HL-60/S4 treated with retinoic acid at 250 ng/mL for 4 days and 3 days (cell line): ENCODE measurements around the gene XCR1.
"Not testable (repeated sequence)": the region's sequence is repeated elsewhere in the genome, so short reads cannot be mapped to it uniquely, and the experiment has no call there.

ENCODE experiments used
- in situ Hi-C: fragments of 300-500 bp; cut with MboI; formaldehyde crosslinking; loops from 2 replicates; pipeline ENCODE4 v1.7.0; 2022; ENCODE audit warnings: low sequenced_read_pairs

XCR1 gene

DNA sequence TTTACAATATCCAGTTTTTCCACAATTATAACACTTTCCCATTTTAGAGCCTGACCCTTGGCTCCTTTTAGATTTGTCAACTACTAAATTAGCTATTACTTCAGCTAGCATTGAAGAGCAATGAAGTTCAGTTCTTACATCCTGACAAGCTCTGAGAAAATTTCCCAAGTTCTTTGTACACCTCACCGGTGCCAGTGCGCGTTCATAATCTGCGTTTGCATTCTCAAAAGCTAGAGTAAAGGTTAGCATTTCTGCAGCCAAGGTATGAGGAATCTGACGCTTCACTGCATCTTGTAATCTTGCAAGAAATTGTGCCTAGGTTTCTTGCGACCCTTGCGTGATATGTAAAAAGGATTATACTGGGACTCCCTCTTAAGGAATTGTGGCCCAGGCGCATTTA lies 25.2 kb upstream of the XCR1 start:
- in situ Hi-C loops = loop anchor here (25.0 kb wide), 2 partner anchors 290 to 540 kb away; no protein-coding TSS in a partner anchor

- in situ Hi-C loops = no loop called here
Observed at GRCh38 chr3:46049093-46049492, 21.8 kb upstream of the XCR1 start.

- in situ Hi-C loops = not testable (repeated sequence)
Observed at GRCh38 chr3:46046231-46046630, 18.9 kb upstream of the XCR1 start.

GRCh38 chr3:46038916-46039315 lies 11.6 kb upstream of the XCR1 start:
- in situ Hi-C loops = no loop called here

- in situ Hi-C loops = not testable (repeated sequence)
Observed at GRCh38 chr3:46038071-46038470, 10.8 kb upstream of the XCR1 start.

GRCh38 chr3:46036191-46036590 lies 8.9 kb upstream of the XCR1 start:
- in situ Hi-C loops = no loop called here

DNA sequence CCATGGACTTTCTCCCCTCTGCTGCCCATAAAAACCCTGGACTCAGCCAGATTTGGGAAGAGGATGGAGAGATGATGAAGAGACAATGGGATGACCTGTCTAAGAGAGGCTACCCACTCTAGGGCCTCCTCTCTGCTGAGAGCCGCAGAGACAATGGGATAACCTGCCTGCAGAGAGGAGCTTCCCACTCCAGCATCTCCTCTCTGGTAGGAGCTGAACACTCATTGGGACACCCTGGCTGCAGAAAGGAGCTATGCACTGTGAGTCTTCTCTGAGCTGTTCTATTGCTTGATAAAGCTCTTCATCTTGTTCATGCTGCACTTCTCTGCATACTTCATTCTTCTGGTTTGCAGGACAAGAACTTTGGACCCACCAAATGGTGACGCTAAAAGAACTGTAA lies 4.5 kb upstream of the XCR1 start:
- in situ Hi-C loops = no loop called here

DNA sequence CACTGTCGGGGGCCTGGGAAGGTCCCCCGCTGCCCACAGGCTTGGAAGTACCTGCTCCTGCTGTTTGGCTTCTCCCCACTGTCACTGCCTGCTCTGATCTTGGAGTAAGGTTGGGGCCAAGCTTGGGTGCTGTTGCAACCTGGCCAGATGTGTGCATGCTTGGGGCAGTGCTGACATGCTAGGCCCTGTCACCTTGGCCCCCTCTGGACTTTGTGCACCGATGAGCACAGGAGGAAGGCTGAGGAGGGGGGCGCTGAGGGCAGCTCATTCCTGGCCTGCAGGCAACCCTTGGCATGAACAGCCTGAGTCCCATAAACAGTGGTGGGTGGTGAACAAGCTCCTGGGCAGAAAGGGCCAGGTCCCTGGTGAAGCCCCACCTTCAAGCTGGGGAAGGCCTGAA lies 4.0 kb upstream of the XCR1 start:
- in situ Hi-C loops = no loop called here

DNA sequence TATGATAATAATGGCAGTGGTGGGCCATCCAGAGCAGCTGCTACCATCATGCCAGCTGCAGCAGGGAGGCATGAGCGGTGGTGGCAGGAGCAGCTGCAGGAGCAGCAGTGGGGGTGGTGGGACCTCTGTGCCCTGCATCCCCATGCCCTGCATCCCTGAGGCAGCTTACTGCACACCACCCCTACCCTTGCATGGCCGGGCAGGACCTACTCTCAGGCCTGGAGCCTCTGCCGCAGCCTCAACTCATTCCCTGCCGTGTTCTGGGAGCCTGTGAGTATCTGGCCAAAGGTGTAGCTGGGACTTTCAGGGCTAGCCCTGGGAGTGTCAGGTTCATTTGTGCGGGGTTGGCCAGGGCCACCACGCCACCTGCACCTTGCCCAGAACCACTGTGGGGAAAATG lies 3.3 kb upstream of the XCR1 start:
- in situ Hi-C loops = no loop called here

DNA sequence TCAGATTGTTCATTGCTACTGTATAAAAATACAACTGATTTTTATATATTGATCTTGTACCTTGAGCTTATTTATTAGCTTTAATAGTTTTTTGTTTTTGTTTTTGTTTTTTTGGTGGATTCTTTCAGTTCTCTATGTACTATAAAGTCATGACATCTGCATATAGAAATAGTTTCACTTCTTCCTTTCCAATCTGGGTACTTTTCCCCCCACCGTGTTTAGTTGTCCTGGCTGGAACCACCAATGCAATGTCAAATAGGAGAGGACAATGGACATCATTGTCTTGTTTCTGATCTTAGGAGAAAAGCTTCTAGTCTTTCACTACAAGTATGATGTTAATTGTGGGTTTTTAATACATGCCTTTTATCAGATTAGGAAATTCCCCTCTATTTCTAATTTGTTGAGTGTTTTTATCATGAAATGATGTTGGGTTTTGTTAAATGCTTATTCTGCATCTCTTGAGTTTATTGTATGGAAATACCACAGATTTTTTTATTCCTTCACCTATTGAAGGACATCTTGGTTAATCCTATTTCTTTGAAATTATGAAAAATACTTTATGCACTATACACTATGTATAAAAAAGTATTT lies 2.8 kb upstream of the XCR1 start:
- in situ Hi-C loops = no loop called here

DNA sequence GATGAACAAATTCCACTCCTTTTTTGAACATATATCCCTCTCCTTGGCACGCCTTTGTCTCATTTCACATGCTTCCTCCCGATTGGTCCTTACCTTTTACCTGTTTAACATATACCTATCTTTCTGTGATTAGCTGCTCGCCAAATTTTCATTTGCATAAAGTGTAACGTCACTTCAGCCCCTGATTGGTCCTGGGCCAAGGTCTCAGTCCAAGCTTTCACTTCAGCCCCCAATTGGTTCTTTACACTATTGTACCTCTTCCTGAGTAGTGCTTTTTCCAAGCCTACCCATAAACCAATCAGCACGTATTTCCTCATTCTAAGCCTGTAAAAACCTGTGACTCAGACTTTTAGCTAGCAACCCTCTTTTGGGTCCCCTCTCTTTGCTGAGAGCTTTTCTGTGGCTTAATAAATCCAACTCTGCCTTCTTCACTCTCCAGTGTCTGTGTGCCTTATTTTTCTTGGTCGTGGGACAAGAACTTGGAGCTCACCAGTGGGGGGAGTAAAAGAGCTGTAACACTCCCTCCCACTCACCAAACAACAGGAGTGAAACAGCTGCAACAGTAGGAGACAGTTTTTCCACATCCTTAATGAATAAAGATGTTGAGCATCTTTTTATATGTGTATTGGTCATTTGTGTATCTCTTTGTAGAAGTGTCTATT lies 584 bp upstream of the XCR1 start:
- in situ Hi-C loops = no loop called here

DNA sequence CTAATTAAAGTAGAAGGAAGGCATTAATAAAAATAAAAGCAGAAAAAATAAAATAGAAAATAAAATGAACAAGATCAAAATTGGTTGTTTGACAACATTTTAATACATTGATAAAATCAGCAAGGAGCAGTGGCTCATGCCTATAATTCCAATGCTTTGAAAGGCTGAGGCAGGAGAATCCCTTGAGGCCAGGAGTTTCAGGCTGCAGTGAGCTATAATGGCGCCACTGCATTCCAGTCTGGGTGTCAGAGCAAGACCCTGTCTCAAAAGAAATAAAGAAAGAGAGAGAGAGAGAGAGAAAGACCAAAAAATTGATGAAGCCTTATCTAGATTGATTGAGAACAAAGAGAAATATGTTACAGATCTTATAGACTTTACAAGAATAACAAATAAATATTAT lies 2.1 kb downstream of the XCR1 start:
- in situ Hi-C loops = no loop called here

- in situ Hi-C loops = no loop called here
Observed at GRCh38 chr3:46024131-46024530, 3.2 kb downstream of the XCR1 start.

DNA sequence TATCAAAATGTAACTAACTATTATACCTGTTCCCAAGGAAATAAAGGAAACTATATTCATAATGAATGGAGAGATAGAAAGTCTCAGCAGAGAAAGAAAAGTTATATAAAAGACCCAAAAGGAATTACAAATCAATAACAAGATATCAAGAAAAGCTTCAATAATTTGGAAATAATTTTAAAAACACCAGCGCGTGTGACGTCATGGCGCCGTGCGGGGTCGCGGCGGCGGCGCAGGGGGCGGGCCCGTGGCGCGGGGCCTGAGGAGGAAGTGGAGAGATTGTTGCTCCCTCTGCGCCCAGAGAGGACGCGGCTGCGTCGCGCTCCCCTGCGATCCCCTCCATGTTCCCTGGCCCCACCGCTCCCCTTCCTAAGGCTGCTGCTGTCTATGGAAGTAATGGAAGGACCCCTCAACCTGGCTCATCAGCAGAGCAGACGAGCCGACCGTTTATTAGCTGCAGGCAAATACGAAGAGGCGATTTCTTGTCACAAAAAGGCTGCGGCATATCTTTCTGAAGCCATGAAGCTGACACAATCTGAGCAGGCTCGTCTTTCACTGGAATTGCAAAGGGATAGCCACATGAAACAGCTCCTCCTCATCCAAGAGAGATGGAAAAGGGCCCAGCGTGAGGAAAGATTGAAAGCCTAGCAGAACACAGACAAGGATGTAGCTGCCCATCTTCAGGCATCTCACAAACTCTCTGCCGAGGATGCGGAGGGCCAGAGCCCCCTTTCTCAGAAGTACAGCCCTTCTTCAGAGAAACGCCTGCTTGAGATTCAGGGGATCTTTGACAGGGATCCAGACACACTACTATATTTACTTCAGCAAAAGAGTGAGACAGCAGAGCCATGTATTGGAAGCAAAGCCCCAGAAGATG lies 4.1 kb downstream of the XCR1 start:
- in situ Hi-C loops = no loop called here

DNA sequence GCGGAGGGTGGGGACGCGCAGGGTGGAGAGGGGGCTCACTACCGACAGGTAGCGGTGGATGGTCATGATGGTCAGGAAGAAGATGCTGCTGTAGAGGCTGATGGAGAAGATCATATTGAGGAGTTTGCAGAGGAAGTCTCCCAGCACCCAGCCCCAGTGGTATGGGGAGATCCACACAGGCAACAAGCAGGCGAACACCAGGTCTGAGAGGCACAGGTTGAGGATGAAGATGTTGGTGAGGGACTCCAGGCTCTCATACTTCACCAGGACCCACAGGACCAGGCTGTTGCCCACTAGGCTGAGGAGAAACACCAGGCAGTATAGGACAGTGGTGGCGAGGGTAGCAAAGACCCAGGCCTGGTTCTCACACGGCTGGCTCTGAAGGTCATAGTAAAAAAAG lies 5.8 kb downstream of the XCR1 start:
- in situ Hi-C loops = no loop called here

GRCh38 chr3:46020766-46021510 lies 6.3 kb downstream of the XCR1 start:
- in situ Hi-C loops = no loop called here

DNA sequence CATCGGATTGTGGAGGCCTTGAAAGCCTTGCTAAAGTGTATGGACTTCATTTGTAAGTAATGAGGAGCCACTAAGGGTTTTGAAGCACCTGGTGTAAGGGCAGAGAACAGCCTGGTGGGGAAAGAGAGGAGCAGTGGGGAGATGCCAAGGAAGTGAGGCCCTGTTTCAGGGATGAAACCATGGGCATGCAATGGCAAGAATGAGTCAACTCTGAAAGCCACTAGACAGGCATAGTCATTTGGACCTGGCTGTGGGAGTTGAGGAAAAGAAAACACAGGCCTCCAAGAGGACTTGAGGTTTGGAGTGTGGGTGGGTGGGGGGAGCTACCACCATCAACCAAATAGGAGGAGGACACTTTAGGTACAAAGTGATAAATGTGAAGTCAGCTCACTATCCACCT lies 7.6 kb downstream of the XCR1 start:
- in situ Hi-C loops = no loop called here

- in situ Hi-C loops = no loop called here
Observed at GRCh38 chr3:46017720-46018119, 9.6 kb downstream of the XCR1 start.

- in situ Hi-C loops = no loop called here
Observed at GRCh38 chr3:46013316-46014094, 13.8 kb downstream of the XCR1 start.

GRCh38 chr3:46012246-46012645 lies 15.0 kb downstream of the XCR1 start:
- in situ Hi-C loops = no loop called here
